ENCODE measurements around the gene FGFR1OP2.

Gene FGFR1OP2

DNA sequence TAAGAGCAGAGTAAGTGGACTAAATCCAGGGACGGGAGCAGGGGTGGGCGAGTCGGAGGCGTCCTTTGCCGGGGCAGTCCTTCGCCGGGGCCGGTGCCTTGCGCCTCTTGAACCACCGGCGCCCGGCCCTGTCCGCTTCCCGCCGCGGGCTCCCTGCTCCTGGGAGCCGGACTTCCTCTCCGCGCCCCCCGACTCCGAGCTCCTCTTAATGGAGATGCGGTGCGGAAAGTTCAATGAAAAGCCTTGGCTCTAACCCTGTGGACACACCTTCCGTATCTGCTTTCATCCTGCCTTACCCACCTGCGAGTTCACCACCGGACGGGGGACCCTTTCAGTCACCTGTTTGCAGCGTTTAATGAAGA lies 412 bp downstream of the FGFR1OP2 start:
- H3K27ac ChIP-seq: peak overlapping the region; percentile 92 to 97
- intact Hi-C loops (cut with DNase I; ENCODE audit: low total_unique reads): loop anchor here (2.0 to 10.0 kb wide), 2 partner anchors 76 to 376 kb away; partner anchors contain the start of gene TM7SF3
- no peaks in the 10 kb centered on the region for H3K36me3 ChIP-seq
- H3K27me3 ChIP-seq: no peaks in the 10 kb centered on the region
- peak in 1 of 2 donors; percentile 35 for DNase-seq
- peak overlapping the region; percentile 69 to 93 for H3K4me3 ChIP-seq
- no peak for TF ChIP-seq CTCF (IDR thresholded peaks at IDR 0.05)
- peaks cover 0 to 54% (median 17%) of the 10 kb centered on the region in 4 donors for H3K4me1 ChIP-seq
- H3K9me3 ChIP-seq: no peaks in the 10 kb centered on the region

- Histone ChIP-seq H3K9me3 (no peaks in the 10 kb centered on the region), H3K27me3 (no peaks in the 10 kb centered on the region), H3K4me1 (peaks cover 0 to 54% (median 17%) of the 10 kb centered on the region in 4 donors), H3K27ac (peak overlapping the region; percentile 92 to 97), H3K4me3 (peak overlapping the region; percentile 69 to 93), H3K36me3 (no peaks in the 10 kb centered on the region)
- intact Hi-C loops (cut with DNase I; ENCODE audit: low total_unique reads): loop anchor here (2.0 to 10.0 kb wide), 2 partner anchors 75 to 375 kb away; partner anchors contain the start of gene TM7SF3
- TF ChIP-seq CTCF (IDR thresholded peaks at IDR 0.05): no peak
- no peak for DNase-seq
Observed at GRCh38 chr12:26939192-26939832, 1.0 kb downstream of the FGFR1OP2 start.

DNA sequence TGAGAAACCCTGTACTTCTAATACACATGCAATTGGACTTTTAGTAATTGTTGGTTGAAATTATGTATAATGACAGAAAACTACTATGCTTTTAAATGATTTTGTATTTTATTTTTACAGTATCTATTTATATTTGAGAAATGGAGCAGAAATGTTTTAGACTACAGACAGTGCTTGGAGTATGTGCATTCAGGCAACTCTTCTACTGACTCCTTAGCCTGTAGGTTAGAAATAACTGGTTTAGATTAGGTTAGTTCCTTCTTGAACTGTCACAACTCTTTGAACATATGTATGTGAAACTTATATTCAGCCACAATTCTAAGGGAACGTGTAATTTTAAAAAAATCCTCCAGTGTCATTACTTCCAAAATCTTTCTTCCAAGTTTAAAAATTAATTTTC lies 1.7 kb downstream of the FGFR1OP2 start:
- peak overlapping the region; percentile 92 to 97 for H3K27ac ChIP-seq
- DNase-seq: no peak
- H3K4me1 ChIP-seq: peaks cover 0 to 54% (median 17%) of the 10 kb centered on the region in 4 donors
- intact Hi-C loops (cut with DNase I; ENCODE audit: low total_unique reads): loop anchor here (2.0 to 10.0 kb wide), 2 partner anchors 75 to 375 kb away; partner anchors contain the start of gene TM7SF3
- no peaks in the 10 kb centered on the region for H3K36me3 ChIP-seq
- H3K27me3 ChIP-seq: no peaks in the 10 kb centered on the region
- peak overlapping the region; percentile 69 to 93 for H3K4me3 ChIP-seq
- no peaks in the 10 kb centered on the region for H3K9me3 ChIP-seq
- TF ChIP-seq CTCF (IDR thresholded peaks at IDR 0.05): no peak

DNA sequence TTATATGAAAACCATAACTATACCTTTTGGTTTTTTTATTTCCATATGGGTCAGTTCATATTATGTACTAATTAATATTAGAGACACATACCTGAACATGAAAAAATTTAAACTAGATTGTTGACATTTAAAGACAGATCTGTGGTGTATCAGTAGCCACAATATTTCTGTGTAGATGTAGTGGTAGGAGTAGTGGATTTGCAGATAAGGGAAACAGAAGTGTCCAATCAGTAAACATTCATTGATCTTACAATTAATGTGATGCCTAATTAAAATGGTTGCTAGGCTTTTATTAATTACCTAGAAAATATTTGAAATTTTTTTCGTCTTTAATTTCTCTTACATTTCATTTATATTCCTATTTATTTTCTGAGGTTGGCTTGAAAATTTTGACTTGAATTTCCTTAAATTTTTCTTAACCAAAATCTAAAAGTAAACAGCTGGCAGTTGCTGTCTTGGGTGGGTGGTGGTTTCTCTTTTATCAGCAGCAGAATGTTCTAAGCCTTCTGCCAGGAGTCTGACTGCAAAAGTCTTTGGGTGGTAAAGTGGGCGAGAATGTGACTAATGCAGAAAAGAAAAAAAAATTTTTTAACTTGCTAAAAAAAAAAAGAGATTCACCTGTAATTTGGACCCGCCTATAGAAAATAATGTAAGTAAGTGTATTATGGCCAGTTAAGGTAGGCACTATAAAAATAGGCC lies 2.4 kb downstream of the FGFR1OP2 start:
- DNase-seq: no peak
- intact Hi-C loops (cut with DNase I; ENCODE audit: low total_unique reads): no loop called here
- Histone ChIP-seq H3K4me3 (peak overlapping the region in 1 of 2 donors; percentile 69), H3K27me3 (no peaks in the 10 kb centered on the region), H3K27ac (peak overlapping the region in 1 of 2 donors; percentile 97), H3K4me1 (peaks cover 0 to 53% (median 17%) of the 10 kb centered on the region in 4 donors), H3K36me3 (no peaks in the 10 kb centered on the region), H3K9me3 (no peaks in the 10 kb centered on the region)
- no peak for TF ChIP-seq CTCF (IDR thresholded peaks at IDR 0.05)

- H3K36me3 ChIP-seq: no peaks in the 10 kb centered on the region
- no peak for TF ChIP-seq CTCF (IDR thresholded peaks at IDR 0.05)
- peak overlapping the region in 1 of 2 donors; percentile 23 for H3K27ac ChIP-seq
- H3K4me1 ChIP-seq: peaks cover 0 to 47% (median 16%) of the 10 kb centered on the region in 4 donors
- H3K4me3 ChIP-seq: peak overlapping the region in 1 of 2 donors; percentile 69
- H3K27me3 ChIP-seq: no peaks in the 10 kb centered on the region
- intact Hi-C loops (cut with DNase I; ENCODE audit: low total_unique reads): no loop called here
- H3K9me3 ChIP-seq: no peaks in the 10 kb centered on the region
- DNase-seq: no peak
Observed at GRCh38 chr12:26941215-26941594, 2.9 kb downstream of the FGFR1OP2 start.
